WTC11 (cell line): ENCODE results near the gene PHF11.

ENCODE experiments used
- CREB1 ChIP-seq: sonication (generic); formaldehyde crosslinking; IDR thresholded peaks from 2 replicates; pipeline ENCODE4 v1.8.0; 2023; ENCODE audit warnings: mild to moderate bottlenecking, missing genetic modification reagents
- ESRRA ChIP-seq: sonication (generic); formaldehyde crosslinking; IDR thresholded peaks from 2 replicates; pipeline ENCODE4 v1.8.1; 2022; ENCODE audit warnings: mild to moderate bottlenecking, missing genetic modification reagents, borderline replicate concordance
- FOXJ3 ChIP-seq: sonication (generic); formaldehyde crosslinking; IDR thresholded peaks from 2 replicates; pipeline ENCODE4 v1.9.0; 2021; ENCODE audit warnings: missing genetic modification reagents, mild to moderate bottlenecking, borderline replicate concordance
- NFYB ChIP-seq: sonication (generic); formaldehyde crosslinking; conservative IDR thresholded peaks from 2 replicates; pipeline ENCODE4 v1.8.0; 2022; ENCODE audit warnings: low read depth, missing genetic modification reagents
- TF ChIP-seq, protein P1 (sequence below): fragments of 200-600 bp; IDR thresholded peaks from 2 replicates; pipeline ENCODE4 v1.8.0; 2022; ENCODE audit warnings: antibody characterized with exemption
- TF ChIP-seq, protein P2 (sequence below): sonication (generic); formaldehyde crosslinking; IDR thresholded peaks from 2 replicates; pipeline ENCODE4 v1.8.0; 2022; ENCODE audit warnings: mild to moderate bottlenecking, missing genetic modification reagents
- TF ChIP-seq, protein P3 (sequence below): sonication (generic); formaldehyde crosslinking; IDR thresholded peaks from 2 replicates; pipeline ENCODE4 v1.8.0; 2022; ENCODE audit warnings: mild to moderate bottlenecking, missing genetic modification reagents
- TF ChIP-seq, protein P4 (sequence below): sonication (generic); formaldehyde crosslinking; IDR thresholded peaks from 2 replicates; pipeline ENCODE4 v1.8.1; 2022; ENCODE audit warnings: low read depth, missing genetic modification reagents, borderline replicate concordance
- TF ChIP-seq, protein P5 (sequence below): sonication (generic); formaldehyde crosslinking; IDR thresholded peaks from 2 replicates; pipeline ENCODE4 v1.8.1; 2022; ENCODE audit warnings: low read depth, mild to moderate bottlenecking, moderate library complexity, missing genetic modification reagents, borderline replicate concordance
- TF ChIP-seq, protein P6 (sequence below): sonication (generic); formaldehyde crosslinking; IDR thresholded peaks from 2 replicates; pipeline ENCODE4 v1.8.1; 2023; ENCODE audit warnings: mild to moderate bottlenecking, missing genetic modification reagents, moderate library complexity
- TF ChIP-seq, protein P7 (sequence below): sonication (generic); formaldehyde crosslinking; IDR thresholded peaks from 2 replicates; pipeline ENCODE4 v1.8.1; 2023; ENCODE audit warnings: mild to moderate bottlenecking, moderate library complexity, missing genetic modification reagents
- TF ChIP-seq, protein P8 (sequence below): sonication (generic); formaldehyde crosslinking; IDR thresholded peaks from 2 replicates; pipeline ENCODE4 v1.8.0; 2023; ENCODE audit warnings: missing genetic modification reagents

DNA sequence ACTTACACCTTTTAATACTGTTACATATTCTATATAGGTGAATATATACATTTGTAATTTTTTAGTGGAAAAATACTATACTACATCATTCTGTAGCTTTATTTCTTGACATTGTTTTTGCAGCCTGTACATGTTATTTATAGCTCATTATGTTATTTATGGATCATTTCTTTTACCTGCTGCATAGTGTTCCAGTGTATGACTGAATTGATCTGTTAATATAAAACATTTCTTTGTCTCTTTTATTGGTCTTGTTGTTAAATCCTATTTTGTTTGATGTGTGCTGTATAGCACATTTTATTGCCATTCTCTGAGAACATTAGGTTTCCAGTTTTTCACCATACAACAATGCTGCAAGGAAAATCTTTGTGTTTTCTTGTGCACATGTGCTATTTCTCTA is 49.3 kb upstream of the PHF11 start:
- TF ChIP-seq, protein P1, sequence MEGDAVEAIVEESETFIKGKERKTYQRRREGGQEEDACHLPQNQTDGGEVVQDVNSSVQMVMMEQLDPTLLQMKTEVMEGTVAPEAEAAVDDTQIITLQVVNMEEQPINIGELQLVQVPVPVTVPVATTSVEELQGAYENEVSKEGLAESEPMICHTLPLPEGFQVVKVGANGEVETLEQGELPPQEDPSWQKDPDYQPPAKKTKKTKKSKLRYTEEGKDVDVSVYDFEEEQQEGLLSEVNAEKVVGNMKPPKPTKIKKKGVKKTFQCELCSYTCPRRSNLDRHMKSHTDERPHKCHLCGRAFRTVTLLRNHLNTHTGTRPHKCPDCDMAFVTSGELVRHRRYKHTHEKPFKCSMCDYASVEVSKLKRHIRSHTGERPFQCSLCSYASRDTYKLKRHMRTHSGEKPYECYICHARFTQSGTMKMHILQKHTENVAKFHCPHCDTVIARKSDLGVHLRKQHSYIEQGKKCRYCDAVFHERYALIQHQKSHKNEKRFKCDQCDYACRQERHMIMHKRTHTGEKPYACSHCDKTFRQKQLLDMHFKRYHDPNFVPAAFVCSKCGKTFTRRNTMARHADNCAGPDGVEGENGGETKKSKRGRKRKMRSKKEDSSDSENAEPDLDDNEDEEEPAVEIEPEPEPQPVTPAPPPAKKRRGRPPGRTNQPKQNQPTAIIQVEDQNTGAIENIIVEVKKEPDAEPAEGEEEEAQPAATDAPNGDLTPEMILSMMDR, result no peak
- TF ChIP-seq, protein P2, sequence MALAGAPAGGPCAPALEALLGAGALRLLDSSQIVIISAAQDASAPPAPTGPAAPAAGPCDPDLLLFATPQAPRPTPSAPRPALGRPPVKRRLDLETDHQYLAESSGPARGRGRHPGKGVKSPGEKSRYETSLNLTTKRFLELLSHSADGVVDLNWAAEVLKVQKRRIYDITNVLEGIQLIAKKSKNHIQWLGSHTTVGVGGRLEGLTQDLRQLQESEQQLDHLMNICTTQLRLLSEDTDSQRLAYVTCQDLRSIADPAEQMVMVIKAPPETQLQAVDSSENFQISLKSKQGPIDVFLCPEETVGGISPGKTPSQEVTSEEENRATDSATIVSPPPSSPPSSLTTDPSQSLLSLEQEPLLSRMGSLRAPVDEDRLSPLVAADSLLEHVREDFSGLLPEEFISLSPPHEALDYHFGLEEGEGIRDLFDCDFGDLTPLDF (CRISPR knock-in tag), result no peak
- no peak for TF ChIP-seq CREB1
- TF ChIP-seq, protein P3, sequence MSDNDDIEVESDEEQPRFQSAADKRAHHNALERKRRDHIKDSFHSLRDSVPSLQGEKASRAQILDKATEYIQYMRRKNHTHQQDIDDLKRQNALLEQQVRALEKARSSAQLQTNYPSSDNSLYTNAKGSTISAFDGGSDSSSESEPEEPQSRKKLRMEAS (CRISPR knock-in tag), result no peak
- no peak for TF ChIP-seq NFYB (CRISPR knock-in tag)
- TF ChIP-seq, protein P4, sequence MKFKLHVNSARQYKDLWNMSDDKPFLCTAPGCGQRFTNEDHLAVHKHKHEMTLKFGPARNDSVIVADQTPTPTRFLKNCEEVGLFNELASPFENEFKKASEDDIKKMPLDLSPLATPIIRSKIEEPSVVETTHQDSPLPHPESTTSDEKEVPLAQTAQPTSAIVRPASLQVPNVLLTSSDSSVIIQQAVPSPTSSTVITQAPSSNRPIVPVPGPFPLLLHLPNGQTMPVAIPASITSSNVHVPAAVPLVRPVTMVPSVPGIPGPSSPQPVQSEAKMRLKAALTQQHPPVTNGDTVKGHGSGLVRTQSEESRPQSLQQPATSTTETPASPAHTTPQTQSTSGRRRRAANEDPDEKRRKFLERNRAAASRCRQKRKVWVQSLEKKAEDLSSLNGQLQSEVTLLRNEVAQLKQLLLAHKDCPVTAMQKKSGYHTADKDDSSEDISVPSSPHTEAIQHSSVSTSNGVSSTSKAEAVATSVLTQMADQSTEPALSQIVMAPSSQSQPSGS (CRISPR knock-in tag), result no peak
- no peak for TF ChIP-seq ESRRA (CRISPR knock-in tag)
- TF ChIP-seq, protein P5, sequence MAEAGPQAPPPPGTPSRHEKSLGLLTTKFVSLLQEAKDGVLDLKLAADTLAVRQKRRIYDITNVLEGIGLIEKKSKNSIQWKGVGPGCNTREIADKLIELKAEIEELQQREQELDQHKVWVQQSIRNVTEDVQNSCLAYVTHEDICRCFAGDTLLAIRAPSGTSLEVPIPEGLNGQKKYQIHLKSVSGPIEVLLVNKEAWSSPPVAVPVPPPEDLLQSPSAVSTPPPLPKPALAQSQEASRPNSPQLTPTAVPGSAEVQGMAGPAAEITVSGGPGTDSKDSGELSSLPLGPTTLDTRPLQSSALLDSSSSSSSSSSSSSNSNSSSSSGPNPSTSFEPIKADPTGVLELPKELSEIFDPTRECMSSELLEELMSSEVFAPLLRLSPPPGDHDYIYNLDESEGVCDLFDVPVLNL (CRISPR knock-in tag), result no peak
- TF ChIP-seq, protein P6, sequence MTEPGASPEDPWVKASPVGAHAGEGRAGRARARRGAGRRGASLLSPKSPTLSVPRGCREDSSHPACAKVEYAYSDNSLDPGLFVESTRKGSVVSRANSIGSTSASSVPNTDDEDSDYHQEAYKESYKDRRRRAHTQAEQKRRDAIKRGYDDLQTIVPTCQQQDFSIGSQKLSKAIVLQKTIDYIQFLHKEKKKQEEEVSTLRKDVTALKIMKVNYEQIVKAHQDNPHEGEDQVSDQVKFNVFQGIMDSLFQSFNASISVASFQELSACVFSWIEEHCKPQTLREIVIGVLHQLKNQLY (CRISPR knock-in tag), result no peak
- TF ChIP-seq, protein P7, sequence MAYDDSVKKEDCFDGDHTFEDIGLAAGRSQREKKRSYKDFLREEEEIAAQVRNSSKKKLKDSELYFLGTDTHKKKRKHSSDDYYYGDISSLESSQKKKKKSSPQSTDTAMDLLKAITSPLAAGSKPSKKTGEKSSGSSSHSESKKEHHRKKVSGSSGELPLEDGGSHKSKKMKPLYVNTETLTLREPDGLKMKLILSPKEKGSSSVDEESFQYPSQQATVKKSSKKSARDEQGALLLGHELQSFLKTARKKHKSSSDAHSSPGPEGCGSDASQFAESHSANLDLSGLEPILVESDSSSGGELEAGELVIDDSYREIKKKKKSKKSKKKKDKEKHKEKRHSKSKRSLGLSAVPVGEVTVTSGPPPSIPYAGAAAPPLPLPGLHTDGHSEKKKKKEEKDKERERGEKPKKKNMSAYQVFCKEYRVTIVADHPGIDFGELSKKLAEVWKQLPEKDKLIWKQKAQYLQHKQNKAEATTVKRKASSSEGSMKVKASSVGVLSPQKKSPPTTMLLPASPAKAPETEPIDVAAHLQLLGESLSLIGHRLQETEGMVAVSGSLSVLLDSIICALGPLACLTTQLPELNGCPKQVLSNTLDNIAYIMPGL (CRISPR knock-in tag), result no peak
- no peak for TF ChIP-seq FOXJ3 (CRISPR knock-in tag)
- TF ChIP-seq, protein P8, sequence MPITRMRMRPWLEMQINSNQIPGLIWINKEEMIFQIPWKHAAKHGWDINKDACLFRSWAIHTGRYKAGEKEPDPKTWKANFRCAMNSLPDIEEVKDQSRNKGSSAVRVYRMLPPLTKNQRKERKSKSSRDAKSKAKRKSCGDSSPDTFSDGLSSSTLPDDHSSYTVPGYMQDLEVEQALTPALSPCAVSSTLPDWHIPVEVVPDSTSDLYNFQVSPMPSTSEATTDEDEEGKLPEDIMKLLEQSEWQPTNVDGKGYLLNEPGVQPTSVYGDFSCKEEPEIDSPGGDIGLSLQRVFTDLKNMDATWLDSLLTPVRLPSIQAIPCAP (CRISPR knock-in tag), result no peak
